GM23338 (cell line): ENCODE results near the gene WIPF1. TPM values are rescaled to one million over a fixed set of nuclear protein-coding genes. Genes with fewer than 3 reads are reported as not detected.

Experiments used
- ATAC-seq: fragments of 200-7000 bp; cut with Tn5 transposase; 3 replicates; pipeline ENCODE4 v1.9.1; 2020
- DNase-seq: peaks from one replicate; pipeline ENCODE4 v3.0.0-alpha.2; 2015; ENCODE audit warnings: low spot score
- H2AFZ ChIP-seq: fragments of 200-600 bp; sonication (generic); 2 replicates; pipeline ENCODE4 v1.8.0; 2016; ENCODE audit warnings: antibody characterized with exemption, mild to moderate bottlenecking, moderate library complexity
- H3F3A ChIP-seq: fragments of 200-600 bp; sonication (generic); replicated peaks from 2 replicates; pipeline ENCODE4 v1.8.0; 2017; ENCODE audit warnings: antibody characterized with exemption, mixed run types, low read depth
- H3K27ac ChIP-seq: fragments of 200-600 bp; sonication (generic); 2 replicates; pipeline ENCODE4 v1.6.1; 2016; ENCODE audit warnings: low read depth
- H3K27me3 ChIP-seq: fragments of 200-600 bp; sonication (generic); 2 replicates; pipeline ENCODE4 v1.8.0; 2016; ENCODE audit warnings: mild to moderate bottlenecking, mixed run types, moderate library complexity; ENCODE audit not compliant: insufficient read depth
- H3K36me3 ChIP-seq: fragments of 200-600 bp; sonication (generic); 2 replicates; pipeline ENCODE4 v1.8.0; 2016; ENCODE audit warnings: mild to moderate bottlenecking; ENCODE audit not compliant: insufficient read depth
- H3K4me1 ChIP-seq: fragments of 200-600 bp; sonication (generic); 2 replicates; pipeline ENCODE4 v1.8.0; 2016; ENCODE audit warnings: mild to moderate bottlenecking, moderate library complexity; ENCODE audit not compliant: insufficient read depth
- H3K4me2 ChIP-seq: fragments of 200-600 bp; sonication (generic); 2 replicates; pipeline ENCODE4 v1.7.1; 2017; ENCODE audit warnings: mixed run types
- H3K4me3 ChIP-seq: fragments of 200-600 bp; sonication (generic); 2 replicates; pipeline ENCODE4 v1.6.1; 2016; ENCODE audit warnings: mixed run types
- H3K79me2 ChIP-seq: fragments of 200-600 bp; sonication (generic); replicated peaks from 2 replicates; pipeline ENCODE4 v1.8.0; 2017; ENCODE audit warnings: mild to moderate bottlenecking; ENCODE audit not compliant: insufficient read depth
- H3K9me2 ChIP-seq: fragments of 200-600 bp; sonication (generic); 2 replicates; pipeline ENCODE4 v1.8.0; 2017; ENCODE audit not compliant: insufficient read depth
- H4K20me1 ChIP-seq: fragments of 200-600 bp; sonication (generic); replicated peaks from 2 replicates; pipeline ENCODE4 v1.8.0; 2017; ENCODE audit warnings: mild to moderate bottlenecking; ENCODE audit not compliant: insufficient read depth
- H3K27ac Mint-ChIP-seq: 2 replicates; pipeline ENCODE4 v1.8.0; 2020; ENCODE audit warnings: inconsistent platforms, mild to moderate bottlenecking, moderate library complexity, mixed read lengths
- H3K27me3 Mint-ChIP-seq: 3 replicates; pipeline ENCODE4 v1.8.0; 2022; ENCODE audit warnings: low read depth, mild to moderate bottlenecking, moderate library complexity, mixed read lengths, inconsistent platforms; ENCODE audit not compliant: insufficient read depth, poor library complexity
- H3K36me3 Mint-ChIP-seq: 3 replicates; pipeline ENCODE4 v1.8.0; 2021; ENCODE audit warnings: low read depth, mild to moderate bottlenecking, inconsistent platforms, moderate library complexity, mixed read lengths
- H3K4me1 Mint-ChIP-seq: 3 replicates; pipeline ENCODE4 v1.8.0; 2020; ENCODE audit warnings: mild to moderate bottlenecking, inconsistent platforms, mixed read lengths
- H3K4me3 Mint-ChIP-seq: 3 replicates; pipeline ENCODE4 v1.8.0; 2021; ENCODE audit warnings: moderate library complexity, mild to moderate bottlenecking, inconsistent platforms, mixed read lengths
- H3K9me3 Mint-ChIP-seq: 3 replicates; pipeline ENCODE4 v1.8.0; 2020; ENCODE audit warnings: moderate library complexity, mild to moderate bottlenecking, inconsistent platforms, mixed read lengths
- CREB1 ChIP-seq: fragments of 250-450 bp; sonication (Bioruptor Pico); IDR thresholded peaks from 2 replicates; pipeline ENCODE4 v1.5.0; 2020; ENCODE audit warnings: low read depth, mild to moderate bottlenecking, moderate library complexity
- CTCF ChIP-seq, 2 experiments: fragments of 200-600 bp in 1 of 2; sonication (generic) in 1 of 2; conservative IDR thresholded peaks; 2 replicates each; pipeline versions ENCODE4 v1.5.1 to v1.6.1; 2016 to 2017; ENCODE audit warnings: antibody characterized with exemption in 2 of 2, low read depth in 2 of 2, mild to moderate bottlenecking in 2 of 2, moderate library complexity in 1 of 2
- EZH2 ChIP-seq: fragments of 200-600 bp; sonication (generic); IDR thresholded peaks from one replicate; pipeline ENCODE4 v1.8.0; 2017; ENCODE audit warnings: antibody characterized with exemption, mild to moderate bottlenecking, low read depth; ENCODE audit not compliant: unreplicated experiment
- NANOG ChIP-seq: IDR thresholded peaks from 2 replicates; pipeline ENCODE4 v1.6.1; 2016; ENCODE audit warnings: antibody characterized with exemption, borderline replicate concordance
- POLR2AphosphoS5 ChIP-seq: IDR thresholded peaks from 2 replicates; pipeline ENCODE4 v1.6.1; 2016; ENCODE audit warnings: antibody characterized with exemption, low read depth
- ZNF114 ChIP-seq: fragments of 250-450 bp; sonication (Bioruptor Pico); IDR thresholded peaks from 2 replicates; pipeline ENCODE4 v1.5.0; 2020; ENCODE audit warnings: mild to moderate bottlenecking, moderate library complexity
- ZNF462 ChIP-seq: fragments of 250-450 bp; sonication (Bioruptor Pico); IDR thresholded peaks from 2 replicates; pipeline ENCODE4 v1.5.0; 2020; ENCODE audit warnings: mild to moderate bottlenecking, moderate library complexity
- polyA plus RNA-seq: library from polyadenylated mRNA; unstranded; fragments of >200 nt; fragmentation: Nextera tagmentation; extraction: Ambion mirVana; gene quantifications from 2 replicates; pipeline ENCODE4 v1.2.1, GENCODE V29; 2016
- total RNA-seq: library from RNA; depleted of rRNA; stranded (reverse); fragments of >200 nt; shearing (Covaris generic); gene quantifications from 2 replicates; pipeline ENCODE4 v1.2.3, GENCODE V29; 2014

Gene WIPF1
- total and polyA plus RNA-seq, 2 experiments from 2014 or later = 3.0 to 6.0 TPM

DNA sequence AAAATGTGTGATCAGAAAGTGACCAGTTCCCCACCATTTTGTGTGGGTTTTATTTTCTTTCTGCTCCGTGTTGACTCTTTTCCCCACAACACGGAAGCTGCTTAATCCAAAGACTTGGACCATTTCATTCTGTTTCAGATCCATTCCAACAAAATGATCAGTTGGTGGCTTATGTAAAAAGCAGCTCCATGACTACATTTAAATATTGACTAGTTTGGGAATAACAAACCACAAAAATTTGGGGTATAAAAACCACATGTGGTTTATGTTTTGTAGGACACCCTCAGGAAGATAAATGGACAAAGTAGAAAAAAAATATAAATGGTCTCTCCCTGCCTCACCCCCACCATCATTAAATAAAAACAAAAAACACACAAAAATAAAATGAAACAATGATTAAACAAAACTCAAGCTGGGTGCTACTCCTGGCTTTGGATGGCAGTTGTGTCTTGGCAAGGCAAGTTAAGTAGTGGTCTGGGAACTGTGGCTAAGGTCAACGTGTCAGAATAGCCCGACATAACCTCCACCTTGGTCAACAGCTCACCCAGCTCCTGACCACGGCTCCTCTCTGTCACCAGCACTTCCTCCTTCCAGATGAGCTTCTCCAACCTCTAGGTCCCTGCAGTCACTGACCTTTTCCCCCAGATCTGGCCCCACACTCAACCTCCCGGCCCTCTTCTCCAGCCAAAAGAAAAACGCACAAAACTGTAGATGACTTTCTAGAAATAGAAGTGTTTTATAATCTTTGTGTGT lies 12.8 kb upstream of the WIPF1 start (continued):
- TF ChIP-seq ZNF462 (no peak), POLR2AphosphoS5 (no peak)

- no peak overlapping the region for H3K4me3 Mint-ChIP-seq
- peaks cover 4% of the 10 kb centered on the region; the same call in 1 of the 2 replicates for H3K9me2 ChIP-seq
- no peaks in the 10 kb centered on the region; the same call in 2 of the 3 replicates for H3K4me1 Mint-ChIP-seq
- no peak overlapping the region for H3K4me3 ChIP-seq
- H3K27me3 Mint-ChIP-seq = no peaks in the 10 kb centered on the region
- DNase-seq (no peak), ATAC-seq (no peak)
- H3F3A ChIP-seq = no peaks in the 10 kb centered on the region
- no peaks in the 10 kb centered on the region for H3K36me3 ChIP-seq
- H3K9me3 Mint-ChIP-seq = no peaks in the 10 kb centered on the region
- no peak overlapping the region for H3K27ac ChIP-seq
- no peak overlapping the region for H2AFZ ChIP-seq
- no peaks in the 10 kb centered on the region for H3K27me3 ChIP-seq
- H3K4me2 ChIP-seq = no peak overlapping the region
- no peaks in the 10 kb centered on the region for H3K4me1 ChIP-seq
- H3K36me3 Mint-ChIP-seq = no peaks in the 10 kb centered on the region
- H3K79me2 ChIP-seq = no peaks in the 10 kb centered on the region
- no peak overlapping the region for H3K27ac Mint-ChIP-seq
- no peak for TF ChIP-seq ZNF462
- no peak for TF ChIP-seq ZNF114 (CRISPR knock-in tag)
- TF ChIP-seq CREB1 (CRISPR knock-in tag) = no peak
- no peak for TF ChIP-seq POLR2AphosphoS5
- no peak for TF ChIP-seq CTCF (conservative IDR thresholded peaks at IDR 0.05; ENCODE audit: low read depth in 2 of 2)
- TF ChIP-seq EZH2 = no peak
- no peak for TF ChIP-seq NANOG
- no peaks in the 10 kb centered on the region for H4K20me1 ChIP-seq
Measured at GRCh38 chr2:174609261-174609660, 11.7 kb upstream of the WIPF1 start.
